Ascending aorta (tissue), 2 donors: ENCODE results near the gene KIDINS220. TPM values are rescaled to one million over a fixed set of nuclear protein-coding genes. Genes with fewer than 3 reads are reported as not detected.

ENCODE experiments used
- DNase-seq, 2 donors: peaks; one replicate each; pipeline ENCODE4 v3.0.0-alpha.2; 2019; ENCODE audit warnings: low spot score in 2 of 2
- H3K27ac ChIP-seq, 2 donors: fragments of 200-600 bp; sonication (generic); one replicate each; pipeline ENCODE4 v1.5.1; 2016 to 2017; ENCODE audit warnings: mild to moderate bottlenecking in 1 of 2
- H3K27me3 ChIP-seq: fragments of 200-600 bp; sonication (generic); one replicate; pipeline ENCODE4 v1.5.1; 2017
- H3K36me3 ChIP-seq, 2 donors: fragments of 200-600 bp; sonication (generic); one replicate each; pipeline ENCODE4 v1.5.1; 2016
- H3K4me1 ChIP-seq, 2 donors: fragments of 200-600 bp; sonication (generic); one replicate each; pipeline ENCODE4 v1.5.1; 2016 to 2017; ENCODE audit warnings: mild to moderate bottlenecking in 1 of 2
- H3K4me3 ChIP-seq, 2 donors: fragments of 200-600 bp; sonication (generic); one replicate each; pipeline ENCODE4 v1.5.1; 2016 to 2017; ENCODE audit warnings: mild to moderate bottlenecking in 1 of 2
- H3K9me3 ChIP-seq, 2 donors: fragments of 200-600 bp; sonication (generic); one replicate each; pipeline ENCODE4 v1.5.1; 2016
- intact Hi-C: fragments of 100-400 bp; cut with DNase I; formaldehyde crosslinking; loops from one replicate; pipeline ENCODE4 v1.15.1; 2023
- total RNA-seq: library from RNA; depleted of rRNA; stranded (reverse); fragments of >200 nt; gene quantifications from one replicate; pipeline ENCODE4 v1.1.0, GENCODE V29; 2016
- TF ChIP-seq, protein P1 (sequence below), 3 experiments: fragments of 200-600 bp in 2 of 3; fragments of 450-650 bp in 1 of 3; sonication (generic) in 2 of 3; IDR thresholded peaks; one replicate each; pipeline ENCODE4 v1.5.1; 2016 to 2019; ENCODE audit warnings: antibody characterized with exemption in 3 of 3, mild to moderate bottlenecking in 1 of 3, moderate library complexity in 1 of 3

The KIDINS220 gene
- total RNA-seq, result 59.1 TPM

- peak; percentile 42 to 91 for DNase-seq
- no peaks in the 10 kb centered on the region for H3K36me3 ChIP-seq
- H3K27ac ChIP-seq, result peak within 1 kb of the TSS; percentile 68 to 79
- no peaks in the 10 kb centered on the region for H3K9me3 ChIP-seq
- peak within 1 kb of the TSS; percentile 74 to 97 for H3K4me3 ChIP-seq
- peaks cover 8 to 21% of the 10 kb centered on the region in 2 donors for H3K4me1 ChIP-seq
- no peaks in the 10 kb centered on the region for H3K27me3 ChIP-seq
- TF ChIP-seq, protein P1, sequence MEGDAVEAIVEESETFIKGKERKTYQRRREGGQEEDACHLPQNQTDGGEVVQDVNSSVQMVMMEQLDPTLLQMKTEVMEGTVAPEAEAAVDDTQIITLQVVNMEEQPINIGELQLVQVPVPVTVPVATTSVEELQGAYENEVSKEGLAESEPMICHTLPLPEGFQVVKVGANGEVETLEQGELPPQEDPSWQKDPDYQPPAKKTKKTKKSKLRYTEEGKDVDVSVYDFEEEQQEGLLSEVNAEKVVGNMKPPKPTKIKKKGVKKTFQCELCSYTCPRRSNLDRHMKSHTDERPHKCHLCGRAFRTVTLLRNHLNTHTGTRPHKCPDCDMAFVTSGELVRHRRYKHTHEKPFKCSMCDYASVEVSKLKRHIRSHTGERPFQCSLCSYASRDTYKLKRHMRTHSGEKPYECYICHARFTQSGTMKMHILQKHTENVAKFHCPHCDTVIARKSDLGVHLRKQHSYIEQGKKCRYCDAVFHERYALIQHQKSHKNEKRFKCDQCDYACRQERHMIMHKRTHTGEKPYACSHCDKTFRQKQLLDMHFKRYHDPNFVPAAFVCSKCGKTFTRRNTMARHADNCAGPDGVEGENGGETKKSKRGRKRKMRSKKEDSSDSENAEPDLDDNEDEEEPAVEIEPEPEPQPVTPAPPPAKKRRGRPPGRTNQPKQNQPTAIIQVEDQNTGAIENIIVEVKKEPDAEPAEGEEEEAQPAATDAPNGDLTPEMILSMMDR (IDR thresholded peaks at IDR 0.05), result no peak
- intact Hi-C loops, result loop anchor here (1.0 to 5.0 kb wide), 3 partner anchors 15 to 165 kb away; partner anchors contain the start of genes ID2 and MBOAT2
Observed at GRCh38 chr2:8836971-8837794, at the start of gene KIDINS220. TSS of gene KIDINS220 (minus strand) at chr2:8837613. CDS start at chr2:8827093, 10,520 bp downstream.

DNA sequence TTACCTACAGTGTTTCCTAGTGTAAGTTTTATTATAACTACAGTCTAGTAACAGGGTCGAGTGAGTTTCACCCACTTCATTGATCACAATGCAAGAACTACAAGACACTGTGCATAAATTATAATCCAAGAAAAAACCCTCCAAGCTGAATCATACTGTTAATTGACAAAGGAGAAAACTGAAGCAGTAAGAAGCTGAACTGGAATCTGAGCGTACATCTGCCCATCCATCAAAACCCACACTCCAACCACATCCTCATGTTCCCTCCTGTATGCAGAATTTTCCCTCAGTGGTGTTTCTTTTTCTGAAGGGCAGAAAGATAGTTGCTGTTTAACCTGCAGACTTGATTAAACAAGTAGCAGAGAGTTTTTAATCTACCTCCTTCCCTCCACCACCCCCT, 49.5 kb upstream of the KIDINS220 start:
- Histone ChIP-seq H3K9me3 (no peaks in the 10 kb centered on the region), H3K36me3 (peaks cover 0 to 5% of the 10 kb centered on the region in 2 donors), H3K27ac (no peak overlapping the region), H3K4me1 (no peaks in the 10 kb centered on the region), H3K4me3 (no peak overlapping the region), H3K27me3 (no peaks in the 10 kb centered on the region)
- intact Hi-C loops, result no loop called here
- no peak for DNase-seq
- TF ChIP-seq, protein P1 (IDR thresholded peaks at IDR 0.05), result no peak

DNA sequence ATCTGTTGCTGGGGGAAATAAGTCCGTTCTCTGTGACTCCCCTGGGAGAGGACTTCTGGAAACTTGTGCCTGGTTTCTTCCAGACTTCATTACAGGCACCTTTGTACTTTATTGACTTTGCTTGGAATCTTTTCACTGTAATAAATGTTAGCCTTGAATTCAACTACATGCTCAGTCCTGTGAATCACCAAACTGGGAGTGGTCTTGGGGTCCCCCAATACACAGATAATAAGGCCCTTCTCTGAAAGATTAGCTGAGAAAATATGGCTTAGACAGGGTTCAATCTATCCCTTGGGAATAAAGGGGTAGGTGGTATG, 48.7 kb upstream of the KIDINS220 start:
- TF ChIP-seq, protein P1 (IDR thresholded peaks at IDR 0.05), result no peak
- intact Hi-C loops, result no loop called here
- peaks cover 0 to 5% of the 10 kb centered on the region in 2 donors for H3K36me3 ChIP-seq
- H3K4me3 ChIP-seq, result no peak overlapping the region
- DNase-seq, result no peak
- H3K4me1 ChIP-seq, result no peaks in the 10 kb centered on the region
- no peaks in the 10 kb centered on the region for H3K27me3 ChIP-seq
- no peaks in the 10 kb centered on the region for H3K9me3 ChIP-seq
- no peak overlapping the region for H3K27ac ChIP-seq

DNA sequence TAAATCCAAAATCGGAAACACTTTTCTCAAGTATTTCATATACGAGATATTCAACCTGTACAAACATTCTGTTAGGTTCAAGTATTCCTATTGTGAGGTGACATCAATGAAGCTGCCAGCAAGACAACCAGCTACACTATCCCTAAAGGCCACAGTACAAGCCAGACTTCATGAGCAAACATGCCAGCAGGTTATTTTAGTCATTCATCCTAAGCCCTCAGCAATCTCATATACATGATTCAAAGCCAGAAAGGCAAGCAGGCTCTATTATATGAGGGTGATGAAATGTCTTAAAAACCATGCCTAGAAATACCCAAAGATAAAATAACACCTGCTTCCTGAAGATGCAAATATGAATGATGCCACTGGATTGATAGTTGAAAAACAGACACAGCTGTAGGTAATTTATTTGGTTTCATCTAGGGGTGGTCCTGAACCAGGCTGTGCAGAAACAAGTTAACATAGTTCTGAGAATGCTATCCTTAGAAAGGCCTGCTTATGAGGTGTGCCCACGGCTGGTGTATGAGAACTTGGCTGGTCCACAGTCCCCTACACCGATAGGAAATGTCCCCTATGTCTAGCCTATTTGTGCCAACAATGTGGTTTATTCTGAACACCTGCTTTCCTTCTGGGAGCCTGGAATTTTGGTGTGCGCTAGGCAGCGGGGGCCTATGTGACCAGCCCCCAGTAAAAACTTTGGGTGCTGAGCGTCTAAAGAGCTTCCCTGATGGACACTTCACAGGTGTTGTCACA, 48.2 kb upstream of the KIDINS220 start:
- intact Hi-C loops, result no loop called here
- no peaks in the 10 kb centered on the region for H3K4me1 ChIP-seq
- TF ChIP-seq, protein P1 (IDR thresholded peaks at IDR 0.05), result no peak
- no peaks in the 10 kb centered on the region for H3K27me3 ChIP-seq
- no peaks in the 10 kb centered on the region for H3K9me3 ChIP-seq
- no peak overlapping the region for H3K4me3 ChIP-seq
- DNase-seq, result no peak
- peaks cover 3 to 9% of the 10 kb centered on the region in 2 donors for H3K36me3 ChIP-seq
- H3K27ac ChIP-seq, result no peak overlapping the region

DNA sequence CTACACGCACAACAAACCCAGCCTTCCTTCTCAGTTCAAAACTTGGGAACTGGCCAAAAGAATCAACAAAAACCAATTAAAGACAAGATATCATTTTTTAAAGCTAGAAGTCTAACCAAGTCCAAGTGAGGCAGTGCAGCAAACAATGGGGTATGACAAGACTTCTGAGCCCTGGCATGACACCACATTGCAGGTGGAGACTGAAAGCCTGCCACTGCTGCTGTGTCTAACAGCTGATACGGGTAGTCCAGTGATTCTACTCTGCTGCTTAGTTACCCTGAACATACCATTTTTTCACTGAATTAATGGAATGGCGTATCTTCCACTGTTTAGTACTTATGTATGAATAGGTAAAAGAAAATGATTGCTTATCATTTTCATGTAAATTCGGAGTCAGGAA, 47.4 kb upstream of the KIDINS220 start:
- H3K9me3 ChIP-seq, result no peaks in the 10 kb centered on the region
- no peak overlapping the region for H3K27ac ChIP-seq
- H3K4me1 ChIP-seq, result no peaks in the 10 kb centered on the region
- no peak overlapping the region for H3K4me3 ChIP-seq
- no peaks in the 10 kb centered on the region for H3K27me3 ChIP-seq
- intact Hi-C loops, result no loop called here
- H3K36me3 ChIP-seq, result peaks cover 3 to 13% of the 10 kb centered on the region in 2 donors
- TF ChIP-seq, protein P1 (IDR thresholded peaks at IDR 0.05), result no peak
- DNase-seq, result no peak
